HepG2 (cell line): ENCODE measurements around the gene PRDM12. TPM values are rescaled to one million over a fixed set of nuclear protein-coding genes. Genes with fewer than 3 reads are reported as not detected.
A peak's percentile ranks its signal among the peaks of the same experiment; 100 is the strongest.

ENCODE experiments used
- ATAC-seq: fragments of 200-7000 bp; cut with Tn5 transposase; 3 replicates; pipeline ENCODE4 v1.9.1; 2020; ENCODE audit warnings: mild to moderate bottlenecking, moderate library complexity
- BruUV-seq: library from RNA; stranded (reverse); fragments of 400-500 nt; replicated peaks from 2 replicates; lab custom pipeline; 2021; lab: Mats Ljungman, UMichigan
- CTCF ChIA-PET: fragments of 300-600 bp; formaldehyde crosslinking; extraction: SDS; loops from one replicate; lab custom pipeline; 2021; ENCODE audit warnings: low total read pairs, inconsistent platforms, low intra/inter-chr PET ratio; lab: Yijun Ruan, JAX
- POLR2A ChIA-PET: fragments of 350-600 bp; sonication (Branson Sonifier 250); formaldehyde crosslinking; loops from one replicate; lab custom pipeline; 2020; ENCODE audit warnings: antibody characterized with exemption, inconsistent platforms; lab: Yijun Ruan, JAX
- DNase-seq: peaks from one replicate; pipeline ENCODE4 v3.0.0-alpha.2; 2015; ENCODE audit warnings: low spot score
- FAIRE-seq: peaks from 3 replicates; lab custom pipeline; 2011; peaks lifted over from hg19 to GRCh38; lab: Jason Lieb, UNC
- H2AFZ ChIP-seq: one replicate; pipeline ENCODE4 v1.6.1; 2011; ENCODE audit warnings: low read length, inconsistent platforms
- H3K27ac ChIP-seq: fragments of 300-600 bp; 3 replicates; pipeline ENCODE4 v1.8.0; 2011; ENCODE audit warnings: mixed run types, mild to moderate bottlenecking, mixed read lengths, low read length, inconsistent platforms; ENCODE audit not compliant: insufficient read depth; ENCODE audit errors: extremely low read length
- H3K27me3 ChIP-seq, 2 experiments: fragments of 200-600 bp in 1 of 2; 2 replicates in 1 of 2; 3 replicates in 1 of 2; pipeline versions ENCODE4 v1.6.0 to v1.8.0; 2011; ENCODE audit warnings: low read length in 2 of 2, mild to moderate bottlenecking in 2 of 2, moderate library complexity in 2 of 2, inconsistent platforms in 1 of 2; ENCODE audit not compliant: insufficient read depth in 2 of 2, control insufficient read depth in 1 of 2
- H3K36me3 ChIP-seq, 2 experiments: fragments of 200-600 bp in 1 of 2; replicated peaks in 1 of 2; 2 replicates in 1 of 2; 3 replicates in 1 of 2; pipeline versions ENCODE4 v1.5.1 to v1.8.0; 2011; ENCODE audit warnings: low read length in 2 of 2, inconsistent platforms in 1 of 2; ENCODE audit not compliant: insufficient read depth in 2 of 2, control insufficient read depth in 1 of 2
- H3K4me1 ChIP-seq: 2 replicates; pipeline ENCODE4 v1.5.1; 2012; ENCODE audit warnings: low read length, inconsistent platforms; ENCODE audit not compliant: insufficient read depth
- H3K4me2 ChIP-seq: 2 replicates; pipeline ENCODE4 v1.6.0; 2011; ENCODE audit warnings: low read depth, low read length, inconsistent platforms
- H3K4me3 ChIP-seq, 3 experiments: fragments of 200-600 bp in 1 of 3; sonication (generic), shearing (Covaris generic) in 1 of 3; replicated peaks in 1 of 3; 2 replicates each; pipeline ENCODE4 v1.5.1; 2011 to 2016; ENCODE audit warnings: low read length in 3 of 3, inconsistent platforms in 2 of 3, low read depth in 2 of 3, mild to moderate bottlenecking in 2 of 3, control low read depth in 1 of 3, mixed read lengths in 1 of 3; ENCODE audit not compliant: insufficient read depth in 1 of 3
- H3K79me2 ChIP-seq: one replicate; pipeline ENCODE4 v1.6.1; 2011; ENCODE audit warnings: low read length, inconsistent platforms; ENCODE audit not compliant: insufficient read depth
- H3K9ac ChIP-seq: 2 replicates; pipeline ENCODE4 v1.6.0; 2011; ENCODE audit warnings: mild to moderate bottlenecking, low read depth, low read length, inconsistent platforms; ENCODE audit not compliant: insufficient read depth
- H3K9me3 ChIP-seq: 2 replicates; pipeline ENCODE4 v1.5.1; 2012; ENCODE audit warnings: mild to moderate bottlenecking, low read length
- H4K20me1 ChIP-seq: 2 replicates; pipeline ENCODE4 v1.6.0; 2011; ENCODE audit warnings: inconsistent platforms, mild to moderate bottlenecking, low read length, moderate library complexity; ENCODE audit not compliant: insufficient read depth
- CREB1 ChIP-seq, 2 experiments: fragments of 450-650 bp in 1 of 2; IDR thresholded peaks; 2 replicates each; pipeline ENCODE4 v1.6.1; 2016 to 2017; ENCODE audit warnings: control low read depth in 1 of 2, mild to moderate bottlenecking in 1 of 2, missing compliant biosample characterization in 1 of 2, missing genetic modification characterization in 1 of 2
- HINFP ChIP-seq: sonication (generic); formaldehyde crosslinking; IDR thresholded peaks from 2 replicates; pipeline ENCODE4 v1.4.0; 2020; ENCODE audit warnings: low read depth, mild to moderate bottlenecking, missing genetic modification reagents
- IRF9 ChIP-seq: sonication (generic); formaldehyde crosslinking; IDR thresholded peaks from 2 replicates; pipeline ENCODE4 v1.8.0; 2022; ENCODE audit warnings: missing genetic modification reagents, mild to moderate bottlenecking, borderline replicate concordance
- MAFF ChIP-seq: IDR thresholded peaks from 2 replicates; pipeline ENCODE4 v1.6.1; 2011; ENCODE audit warnings: low read depth, low read length, improper control_type of control experiment
- MLLT10 ChIP-seq: sonication (generic); formaldehyde crosslinking; IDR thresholded peaks from 2 replicates; pipeline ENCODE4 v1.4.0; 2020; ENCODE audit warnings: missing genetic modification reagents
- NFE2L2 ChIP-seq: fragments of 150-350 bp; IDR thresholded peaks from 2 replicates; pipeline ENCODE4 v1.6.1; 2014; ENCODE audit warnings: low read length
- NR2F2 ChIP-seq: IDR thresholded peaks from 2 replicates; pipeline ENCODE4 v1.6.1; 2012; ENCODE audit warnings: low read depth, inconsistent platforms, borderline replicate concordance
- PLRG1 ChIP-seq: fragments of 450-650 bp; conservative IDR thresholded peaks from 2 replicates; pipeline ENCODE4 v1.6.1; 2016
- ZNF737 ChIP-seq: sonication (generic); formaldehyde crosslinking; IDR thresholded peaks from 2 replicates; pipeline ENCODE4 v1.5.0; 2020; ENCODE audit warnings: missing genetic modification reagents, mild to moderate bottlenecking, borderline replicate concordance
- WGBS: methylation state at CpG from one replicate; pipeline ENCODE4 v1.1.6; 2017; ENCODE audit warnings: low lambda C conversion rate; 5-methylcytosine and 5-hydroxymethylcytosine counted together
- in situ Hi-C: cut with HindIII; loops from 2 replicates; pipeline ENCODE4 v1.10.0; 2017; ENCODE audit warnings: low pct_unique_long_range_greater_than_20kb; ENCODE audit not compliant: extremely low pct_ligation_motif_present
- intact Hi-C: fragments of 100-400 bp; cut with micrococcal nuclease; formaldehyde crosslinking; loops from one replicate; pipeline ENCODE4 v1.10.0; 2022; ENCODE audit not compliant: unreplicated experiment
- polyA plus RNA-seq, 8 experiments: library from polyadenylated mRNA; depleted of rRNA in 3 of 8; stranded (reverse) in 7 of 8; unstranded in 1 of 8; fragments of >200 nt; fragmentation: Illumina TruSeq in 4 of 8; extraction: Trizol in 4 of 8; gene quantifications; 2 replicates each; pipeline versions ENCODE4 v1.2.1 to v1.2.3, GENCODE V29; 2011 to 2016; ENCODE audit warnings: low read depth in 4 of 8, missing spikeins in 1 of 8, mixed read lengths in 1 of 8; ENCODE audit not compliant: insufficient read depth in 1 of 8
- total RNA-seq, 5 experiments: library from RNA; depleted of rRNA; stranded (reverse); fragments of >200 nt; fragmentation: Illumina TruSeq; extraction: Trizol; gene quantifications; 2 replicates each; pipeline ENCODE4 v1.2.3, GENCODE V29; 2016; ENCODE audit warnings: low read depth in 1 of 5

The PRDM12 gene
- total and polyA plus RNA-seq, 2 of the 13 experiments (the other 11 are each of a cell fraction or from before 2014, with no cell fraction given), result 0.04 to 0.07 TPM

GRCh38 chr9:130672466-130672865 is 8.1 kb downstream of the PRDM12 start:
- in situ Hi-C loops (no loop called here), intact Hi-C loops (no loop called here)
- ATAC-seq (no peak), FAIRE-seq (no peak), DNase-seq (no peak)
- Histone ChIP-seq H3K4me1 (no peaks in the 10 kb centered on the region), H3K4me3 (no peak overlapping the region), H4K20me1 (no peaks in the 10 kb centered on the region), H3K79me2 (no peaks in the 10 kb centered on the region), H3K27me3 (peaks cover 11 to 44% of the 10 kb centered on the region in 2 experiments), H3K36me3 (no peaks in the 10 kb centered on the region), H3K9ac (no peak overlapping the region), H3K4me2 (no peak overlapping the region), H3K9me3 (no peaks in the 10 kb centered on the region), H2AFZ (no peak overlapping the region), H3K27ac (no peak overlapping the region)
- BruUV-seq, result no TSS peak
- CTCF ChIA-PET, result no interaction called here
- 65% methylated on average over 8 of the region's 8 CpGs for WGBS
- no peak for TF ChIP-seq HINFP
- TF ChIP-seq PLRG1, result no peak
- no peak for TF ChIP-seq CREB1 (IDR thresholded peaks at IDR 0.05)
- TF ChIP-seq CREB1 (CRISPR knock-in tag; IDR thresholded peaks at IDR 0.05), result no peak
- TF ChIP-seq NFE2L2, result peak; percentile 36; the same call in 1 of the 2 replicates
- no peak for TF ChIP-seq IRF9 (CRISPR knock-in tag)
- no peak for TF ChIP-seq MLLT10 (CRISPR knock-in tag)
- no peak for TF ChIP-seq ZNF737 (CRISPR knock-in tag)
- TF ChIP-seq NR2F2, result no peak
- peak; percentile 19; the same call in 1 of the 2 replicates for TF ChIP-seq MAFF
- POLR2A ChIA-PET, result no interaction called here
